GM18870 (cell line): ENCODE results near the gene LGR5.

Source experiments
- ATAC-seq: cut with Tn5 transposase; IDR thresholded peaks from one replicate; pipeline ENCODE4 v1.9.1; 2021; ENCODE audit warnings: moderate library complexity; ENCODE audit not compliant: unreplicated experiment

LGR5 gene

DNA sequence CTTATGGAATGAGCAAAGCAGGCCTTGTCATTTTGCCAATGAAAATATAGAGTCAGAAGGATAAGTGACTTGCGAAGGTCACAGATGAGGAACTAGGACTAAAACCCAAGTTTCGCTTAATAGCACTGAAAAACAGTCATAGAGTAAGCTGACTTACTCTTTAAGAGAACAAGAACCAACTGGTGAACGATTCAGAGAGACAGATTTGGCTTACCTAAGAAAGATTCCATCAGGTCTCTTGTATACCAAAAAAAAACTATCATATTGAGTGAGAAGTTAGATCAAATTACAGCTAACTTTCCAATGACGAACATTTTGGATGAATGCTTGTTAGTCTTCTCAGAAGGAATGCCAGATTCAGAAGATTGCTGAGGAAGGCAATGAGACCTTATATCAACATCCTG is 149.9 kb downstream of the LGR5 start:
- ATAC-seq: no peak

DNA sequence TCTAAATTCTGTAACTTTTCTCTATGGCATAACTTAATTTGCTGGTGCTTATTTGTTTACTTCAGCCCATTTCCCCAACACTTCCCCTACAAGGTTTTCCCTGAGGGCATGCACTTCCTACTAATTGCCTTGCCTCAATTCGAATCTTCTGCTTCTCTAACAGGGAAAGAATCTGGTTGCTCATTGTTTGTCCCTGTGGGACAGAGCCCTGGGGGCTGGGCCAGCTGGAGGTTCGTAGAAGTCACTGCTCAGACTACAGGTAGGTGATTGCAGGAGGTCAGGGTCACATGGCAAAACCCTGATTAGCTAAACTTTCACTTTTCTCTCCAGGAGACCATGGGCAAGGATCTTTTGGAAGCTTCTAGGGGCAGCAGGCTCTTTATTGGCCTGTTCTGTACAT is 152.0 kb downstream of the LGR5 start:
- no peak for ATAC-seq

DNA sequence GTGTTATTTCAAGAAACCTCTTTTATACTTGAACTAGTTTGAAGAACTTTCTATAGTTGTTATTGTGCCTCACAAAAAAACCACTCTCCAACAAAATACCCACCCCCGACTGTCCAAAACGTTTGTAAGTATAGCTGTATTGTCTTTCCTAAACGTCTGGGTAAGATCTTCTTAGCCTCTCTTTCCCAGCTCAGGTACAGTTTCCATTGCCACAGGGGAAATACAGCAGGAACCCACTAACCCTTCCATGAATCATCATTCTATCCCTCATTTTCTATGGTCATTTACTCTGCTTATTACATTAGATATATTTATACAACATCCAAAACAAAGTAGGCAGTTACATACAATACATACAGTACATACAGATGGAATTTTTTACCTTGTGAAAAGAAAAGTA is 153.2 kb downstream of the LGR5 start:
- ATAC-seq: no peak

DNA sequence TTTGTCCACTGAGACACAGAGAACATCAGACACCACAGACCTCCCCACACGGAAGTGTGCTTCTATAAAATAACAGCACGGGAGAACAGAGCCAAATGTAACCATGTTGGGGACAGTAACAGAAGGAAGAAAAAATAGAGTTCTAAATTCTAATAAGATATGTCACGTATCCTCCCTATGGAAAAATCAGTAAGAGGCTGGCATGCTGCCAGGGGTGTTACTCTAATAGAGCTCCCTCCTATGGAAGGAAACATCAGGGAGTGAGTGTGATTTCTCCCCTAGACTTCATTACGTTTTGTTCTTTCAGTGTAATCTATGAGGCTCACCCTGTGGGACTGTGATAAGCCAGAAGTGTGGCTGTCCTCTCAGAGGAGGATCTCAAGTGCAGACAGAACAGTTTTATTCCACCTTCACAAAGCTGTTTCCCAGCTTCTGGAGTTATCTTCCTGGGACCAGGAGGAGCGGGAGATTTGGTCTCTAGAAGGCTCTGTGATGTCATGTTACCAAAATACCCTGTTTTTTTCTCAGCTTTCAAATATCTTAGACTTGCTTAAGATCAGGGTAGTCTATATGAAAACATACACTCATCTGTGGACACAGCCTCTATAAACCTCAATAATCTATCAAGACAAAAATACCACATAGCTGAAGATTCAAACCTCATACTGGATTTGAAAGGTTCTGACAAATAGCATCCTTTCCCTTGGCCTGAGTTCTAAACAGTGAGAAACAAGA is 154.8 kb downstream of the LGR5 start:
- ATAC-seq: no peak

DNA sequence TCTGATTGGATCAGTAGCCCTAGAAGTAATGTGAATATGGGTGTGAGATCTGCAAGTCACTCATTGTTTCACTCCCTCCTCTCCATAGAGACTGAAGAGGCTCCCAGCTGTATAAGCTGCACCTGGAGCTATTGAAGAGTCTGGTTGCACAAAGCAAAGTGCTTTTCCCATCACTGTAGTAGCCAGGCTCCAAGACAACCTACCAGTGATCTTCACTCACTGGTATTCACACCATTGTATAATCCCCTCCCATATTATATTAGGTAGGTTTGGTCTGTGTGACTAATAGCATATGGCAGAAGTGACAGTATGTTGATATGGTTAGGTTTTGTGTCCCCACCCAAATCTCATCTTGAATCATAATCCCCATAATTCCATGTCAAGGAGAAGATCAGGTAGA is 159.6 kb downstream of the LGR5 start:
- ATAC-seq: no peak

DNA sequence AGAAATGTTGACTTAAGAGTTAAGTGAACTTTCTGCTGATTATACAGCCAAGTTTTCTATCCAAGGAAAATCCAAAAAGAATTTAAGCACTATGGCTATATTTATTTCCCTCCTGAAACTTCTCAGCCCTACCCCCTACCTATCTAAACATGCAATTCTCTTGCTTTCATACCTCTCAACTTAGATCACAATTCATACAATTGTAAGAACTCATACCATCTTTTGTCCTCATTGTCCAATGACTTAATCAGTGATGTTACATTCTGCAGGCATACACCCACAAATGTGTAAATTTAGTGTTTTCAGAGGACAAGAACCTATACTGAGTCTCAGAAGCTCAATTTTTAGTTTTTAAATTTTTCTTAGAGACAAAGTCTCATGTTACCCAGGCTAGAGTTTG is 161.9 kb downstream of the LGR5 start:
- ATAC-seq: no peak

DNA sequence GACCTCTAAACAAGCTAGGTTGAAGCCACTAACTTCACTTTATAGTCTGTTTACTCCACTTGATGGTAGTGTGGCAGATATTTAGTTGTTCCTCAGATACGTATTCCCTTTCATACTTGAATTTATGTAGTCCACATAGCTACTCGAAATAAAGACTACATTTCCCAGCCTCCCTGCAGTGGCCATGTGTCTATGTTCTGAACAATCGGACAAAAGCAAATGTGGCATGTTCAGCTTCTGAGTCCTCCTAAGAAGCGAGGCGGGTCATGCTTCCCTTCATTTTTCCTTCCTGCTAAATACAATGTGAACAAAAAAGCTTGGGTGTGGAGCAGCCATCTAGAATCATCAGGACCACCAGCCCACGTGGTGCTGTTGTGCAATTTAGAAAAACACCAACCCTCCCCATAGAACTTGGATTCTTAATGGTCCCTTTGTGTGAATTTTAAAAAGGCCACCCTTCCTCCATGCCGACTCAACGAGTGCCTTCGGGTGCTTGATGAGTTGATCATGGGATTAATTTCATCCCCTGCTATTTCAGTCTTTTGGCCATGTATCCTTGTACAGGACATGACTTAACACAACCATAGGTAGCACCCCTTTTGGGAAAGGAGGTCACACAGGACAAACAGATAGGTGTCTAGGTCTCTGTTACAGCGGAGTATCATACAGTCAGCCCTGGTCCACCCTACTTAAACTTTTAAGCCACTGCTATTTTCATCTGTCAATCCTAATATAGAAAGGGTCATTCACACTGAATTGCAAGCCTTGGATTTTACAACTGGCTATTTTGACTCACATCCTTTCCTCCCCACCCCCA is 163.4 kb downstream of the LGR5 start:
- no peak for ATAC-seq

DNA sequence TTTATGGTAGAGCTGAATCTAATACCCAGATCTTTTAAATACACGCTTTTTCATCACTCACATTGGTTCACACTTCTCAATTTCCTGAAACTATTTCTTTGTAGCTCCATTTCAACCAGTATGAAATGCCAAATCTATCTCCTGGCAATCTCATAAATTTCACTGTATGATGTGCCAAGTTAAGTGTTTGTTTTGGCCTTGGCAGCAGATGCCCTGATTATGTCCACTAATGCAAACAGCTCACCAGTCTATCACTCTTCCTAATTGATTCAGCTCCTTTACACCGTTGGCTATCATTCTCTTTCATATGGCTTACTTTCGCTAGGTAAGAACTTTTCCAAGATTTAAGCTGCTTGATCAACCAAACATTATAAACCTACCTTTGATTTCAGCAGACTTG is 165.4 kb downstream of the LGR5 start:
- ATAC-seq: no peak

DNA sequence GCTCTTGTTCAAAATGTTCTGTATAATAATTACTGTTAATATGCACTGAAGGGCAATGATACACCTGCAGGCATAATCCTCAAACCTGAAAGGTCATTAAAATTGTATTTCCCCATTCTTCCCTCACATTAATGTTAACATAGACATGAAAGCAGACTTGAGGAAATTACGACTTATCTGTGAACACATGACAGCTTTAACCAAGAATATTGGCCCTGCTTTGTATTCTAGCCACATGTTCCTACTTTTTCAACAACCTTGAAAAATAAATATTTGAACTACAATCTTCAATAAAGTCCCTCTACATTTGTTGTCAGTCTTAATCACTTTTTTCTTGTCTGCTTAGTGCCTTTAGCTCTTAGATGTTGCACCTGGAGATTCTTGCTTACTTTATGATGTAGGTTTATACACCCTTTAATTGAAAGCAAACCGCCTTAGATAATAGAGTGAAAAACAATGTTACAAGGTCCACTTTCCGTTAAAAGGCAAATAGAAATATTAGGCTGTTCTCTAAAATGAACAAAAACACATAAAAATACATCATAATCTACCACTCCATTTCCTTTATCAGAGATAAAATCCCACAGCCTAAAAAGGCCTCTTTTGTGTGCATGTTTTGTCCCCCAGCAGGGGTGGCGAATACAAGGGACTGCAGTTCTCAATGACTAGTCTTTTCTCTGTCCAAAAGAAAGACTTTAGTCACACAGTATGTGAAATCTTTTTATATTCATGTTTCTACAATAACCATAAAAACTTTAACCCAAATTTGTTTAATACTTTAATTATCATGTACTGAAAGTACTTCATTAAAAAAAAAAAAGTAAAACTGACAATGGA is 168.1 kb downstream of the LGR5 start:
- no peak for ATAC-seq

DNA sequence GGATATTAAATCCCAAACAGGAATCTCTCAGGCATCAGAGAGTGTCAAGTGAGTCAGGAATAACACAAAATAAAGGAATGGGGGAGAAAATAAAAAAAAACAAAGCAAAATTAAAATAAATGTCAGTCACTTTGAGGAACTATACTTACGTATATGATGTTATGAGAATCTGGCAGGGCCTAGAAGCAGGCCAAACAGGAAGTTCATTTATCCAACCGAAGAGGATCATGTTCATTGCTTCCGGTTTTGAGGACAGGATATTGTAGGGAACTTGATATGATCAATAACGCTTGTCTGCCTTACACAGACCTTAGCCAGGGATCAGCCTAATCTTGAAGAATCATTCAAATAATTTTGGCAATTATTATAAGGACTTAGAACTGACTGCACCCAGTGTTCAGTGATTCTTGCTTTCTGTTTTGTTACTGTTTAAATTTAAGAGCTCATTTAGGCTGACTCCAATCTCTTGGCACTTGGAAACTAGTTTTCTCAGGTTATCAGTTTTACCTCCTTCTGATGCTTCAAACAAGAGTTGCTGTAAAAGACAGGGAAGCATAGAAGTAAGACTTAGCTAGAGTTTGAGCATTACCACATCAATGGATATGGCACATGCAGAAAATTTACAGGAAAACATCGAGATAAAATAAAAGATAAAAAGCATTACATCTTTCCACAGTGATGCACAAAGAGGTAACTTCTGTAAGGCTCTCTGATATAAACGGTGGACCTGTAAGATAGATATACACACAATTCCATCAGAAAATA is 170.6 kb downstream of the LGR5 start:
- ATAC-seq: no peak

DNA sequence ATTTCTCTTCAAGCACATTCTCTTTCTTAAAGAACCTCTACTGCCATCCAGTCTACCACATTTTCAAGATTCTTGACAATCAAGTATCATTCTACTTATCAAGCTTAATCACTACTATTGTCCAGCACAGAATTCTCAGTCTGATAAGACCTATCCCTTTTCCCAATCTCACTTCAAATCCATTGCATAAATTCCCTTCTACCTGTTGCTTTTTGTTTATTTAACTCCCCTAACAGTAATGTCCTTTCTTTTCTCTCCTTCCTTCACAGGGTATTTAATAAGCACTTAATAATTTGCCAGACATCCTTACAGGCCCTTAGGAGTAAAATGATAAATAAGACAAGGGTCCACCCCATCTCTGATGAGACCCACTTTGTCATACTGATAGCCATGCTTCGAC is 182.3 kb downstream of the LGR5 start:
- no peak for ATAC-seq

DNA sequence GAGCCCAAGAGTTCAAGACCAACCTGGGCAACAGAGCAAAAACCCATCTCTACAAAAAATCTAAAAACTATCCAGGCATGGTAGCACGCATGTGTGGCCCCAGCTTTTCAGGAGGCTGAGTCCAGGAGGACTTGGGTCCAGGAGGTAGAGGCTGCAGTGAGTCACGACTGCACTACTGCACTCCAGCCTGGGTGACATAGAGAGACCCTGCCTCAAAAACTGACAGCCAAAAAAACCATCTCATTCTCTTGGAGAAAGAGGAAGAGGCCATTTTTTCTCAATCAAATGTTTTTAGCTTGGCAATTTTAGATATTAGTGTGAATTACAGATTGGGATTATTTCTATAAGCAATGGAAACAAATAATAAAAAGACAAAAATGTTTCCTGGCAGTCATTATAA is 185.9 kb downstream of the LGR5 start:
- ATAC-seq: no peak

DNA sequence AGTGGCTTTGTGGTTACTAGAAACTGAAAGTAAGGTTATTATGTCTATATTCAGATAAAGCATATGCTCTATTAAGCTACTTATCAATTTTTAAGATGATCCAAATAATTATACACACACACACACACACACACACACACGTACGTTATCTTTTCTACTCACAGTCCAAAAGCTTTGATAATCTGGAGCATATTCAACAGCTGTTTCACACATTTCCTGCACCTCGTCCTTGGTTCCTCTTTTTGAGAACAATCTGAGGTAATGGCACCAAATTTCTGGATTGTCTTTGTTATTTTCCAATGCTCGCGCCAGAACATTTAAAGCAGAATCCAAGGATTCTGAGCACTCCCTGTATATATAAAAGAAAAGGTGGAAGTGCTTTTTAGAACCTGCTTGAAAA is 186.5 kb downstream of the LGR5 start:
- ATAC-seq: peak; percentile 76

DNA sequence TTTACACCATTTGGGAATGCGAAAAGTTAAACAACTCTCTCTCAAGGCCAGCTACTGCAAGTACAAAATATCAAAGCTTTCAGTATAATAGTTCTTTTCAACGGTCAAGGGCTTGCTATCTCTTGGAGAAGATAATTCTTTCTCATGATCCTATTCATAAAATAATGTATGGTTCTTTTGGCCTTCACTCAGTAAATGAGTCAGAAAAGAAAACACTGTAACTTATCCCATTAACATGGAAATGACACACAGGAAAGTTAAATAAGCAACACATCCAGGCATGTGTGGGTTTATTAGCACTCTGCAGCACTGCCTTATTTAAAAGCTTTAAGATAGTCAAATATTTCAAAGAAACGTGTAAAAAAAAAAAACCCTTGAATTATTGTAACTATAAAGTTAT is 187.2 kb downstream of the LGR5 start:
- ATAC-seq: no peak

DNA sequence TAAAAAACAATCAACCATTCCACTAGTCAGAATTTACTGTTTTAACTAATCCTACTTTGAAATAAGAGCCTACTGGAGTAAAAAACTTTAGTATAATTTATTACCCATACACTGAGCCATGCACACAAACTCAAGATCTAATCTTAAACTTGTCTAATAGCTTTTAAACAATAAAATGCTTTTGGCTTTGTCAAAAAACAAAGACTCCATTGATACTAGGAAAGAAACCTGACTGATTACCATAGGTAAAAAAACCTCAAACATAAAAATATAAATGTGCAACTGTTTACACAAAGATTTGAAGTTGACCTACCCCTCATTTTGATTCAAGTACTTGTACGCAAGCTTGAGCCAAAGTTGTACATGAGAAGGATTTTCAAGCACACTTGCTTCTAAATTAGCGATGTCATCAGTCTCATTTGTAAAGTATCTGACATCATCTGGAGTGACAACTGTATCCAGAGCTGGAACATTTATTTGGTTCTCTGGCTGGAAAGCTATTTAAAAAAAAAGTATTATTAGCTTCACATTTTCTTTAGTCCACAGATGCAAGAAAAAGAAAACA is 187.9 kb downstream of the LGR5 start:
- no peak for ATAC-seq
